Esophagus (tissue), 2 donors: ENCODE data around the gene HIVEP3. TPM values are rescaled to one million over a fixed set of nuclear protein-coding genes. Genes with fewer than 3 reads are reported as not detected.

Experiments used
- H3K27ac ChIP-seq, 2 donors: one replicate each; pipeline ENCODE4 v1.5.1; 2013; ENCODE audit warnings: low read depth in 2 of 2, mild to moderate bottlenecking in 2 of 2, inconsistent platforms in 1 of 2, low read length in 1 of 2, moderate library complexity in 1 of 2
- H3K27me3 ChIP-seq, 2 donors: one replicate each; pipeline ENCODE4 v1.6.1; 2013; ENCODE audit warnings: low read length in 2 of 2, control low read depth in 1 of 2, mild to moderate bottlenecking in 1 of 2; ENCODE audit not compliant: insufficient read depth in 2 of 2, control insufficient read depth in 1 of 2
- H3K36me3 ChIP-seq, 2 donors: one replicate each; pipeline ENCODE4 v1.6.1; 2013; ENCODE audit warnings: low read length in 1 of 2; ENCODE audit not compliant: control insufficient read depth in 2 of 2, insufficient read depth in 2 of 2
- H3K4me1 ChIP-seq, 2 donors: one replicate each; pipeline ENCODE4 v1.6.1; 2013; ENCODE audit warnings: low read length in 1 of 2; ENCODE audit not compliant: control insufficient read depth in 2 of 2, insufficient read depth in 2 of 2
- H3K4me3 ChIP-seq, 2 donors: one replicate each; pipeline ENCODE4 v1.5.1; 2013; ENCODE audit warnings: low read length in 2 of 2, mild to moderate bottlenecking in 2 of 2, low read depth in 1 of 2, moderate library complexity in 1 of 2
- H3K9me3 ChIP-seq, 2 donors: one replicate each; pipeline ENCODE4 v1.6.1; 2013; ENCODE audit warnings: mild to moderate bottlenecking in 2 of 2, low read depth in 1 of 2, low read length in 1 of 2, moderate library complexity in 1 of 2; ENCODE audit not compliant: control insufficient read depth in 2 of 2, insufficient read depth in 1 of 2
- WGBS, 2 donors: extraction: QIAGEN DNeasy Blood & Tissue Kit; methylation state at CpG; one replicate each; pipeline ENCODE4 v1.1.7; 2013; 5-methylcytosine and 5-hydroxymethylcytosine counted together
- polyA plus RNA-seq, 2 donors: library from polyadenylated mRNA; stranded (reverse); fragments of 200-250 nt; gene quantifications; one replicate each; pipeline ENCODE4 v1.2.3, GENCODE V29; 2013
- donor health status: healthy with polysubstance abuse.
- donor health status: Bipolar disorder and iron deficiency.

Gene HIVEP3
- polyA plus RNA-seq, 2 donors: 2.7 to 10.0 TPM

- Histone ChIP-seq H3K9me3 (no peaks in the 10 kb centered on the region), H3K36me3 (peaks cover 0 to 6% of the 10 kb centered on the region in 2 donors), H3K4me1 (no peaks in the 10 kb centered on the region), H3K4me3 (no peak overlapping the region), H3K27me3 (no peaks in the 10 kb centered on the region), H3K27ac (no peak overlapping the region)
- 88 to 90% methylated on average over 9 of the region's 9 CpGs for WGBS, 2 donors
Measured at GRCh38 chr1:41538741-41539417, 379.8 kb downstream of the HIVEP3 start.

DNA sequence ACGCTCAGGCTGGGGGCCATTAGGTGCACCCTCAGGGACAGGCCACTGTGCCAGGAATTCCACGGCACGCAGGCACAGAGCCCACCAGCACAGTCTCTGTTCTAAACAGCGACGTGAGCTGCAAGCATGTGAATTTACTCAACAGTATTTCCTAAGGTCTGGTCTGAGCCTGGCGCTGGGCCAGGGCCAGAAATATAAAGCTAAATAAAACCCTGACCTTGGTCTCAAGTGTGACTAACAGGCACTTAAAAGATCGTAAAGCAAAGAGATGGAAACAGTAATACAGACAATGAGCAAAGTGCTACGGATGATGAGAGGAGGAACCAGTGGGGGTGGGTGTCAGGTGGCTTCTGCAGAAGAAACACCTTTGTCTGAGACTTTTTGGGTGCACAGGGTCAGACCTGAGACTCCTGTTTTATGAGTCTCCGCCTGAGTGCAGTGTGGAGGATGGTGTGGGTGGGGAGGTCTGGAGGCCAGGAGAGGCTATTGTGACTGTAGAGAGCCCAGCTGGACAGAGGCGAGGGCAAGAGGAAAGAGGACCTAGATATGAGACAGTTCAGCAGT lies 380.9 kb downstream of the HIVEP3 start:
- Histone ChIP-seq H3K4me3 (no peak overlapping the region), H3K27me3 (no peaks in the 10 kb centered on the region), H3K4me1 (no peaks in the 10 kb centered on the region), H3K9me3 (no peaks in the 10 kb centered on the region), H3K27ac (no peak overlapping the region), H3K36me3 (peaks cover 0 to 2% of the 10 kb centered on the region in 2 donors)
- 52 to 61% methylated on average over 10 of the region's 10 CpGs for WGBS, 2 donors

GRCh38 chr1:41537251-41537650 lies 381.5 kb downstream of the HIVEP3 start:
- 70 to 74% methylated on average over 6 of the region's 6 CpGs for WGBS, 2 donors
- no peaks in the 10 kb centered on the region for H3K9me3 ChIP-seq
- H3K4me3 ChIP-seq: no peak overlapping the region
- no peaks in the 10 kb centered on the region for H3K27me3 ChIP-seq
- H3K36me3 ChIP-seq: no peaks in the 10 kb centered on the region
- H3K27ac ChIP-seq: no peak overlapping the region
- H3K4me1 ChIP-seq: no peaks in the 10 kb centered on the region

DNA sequence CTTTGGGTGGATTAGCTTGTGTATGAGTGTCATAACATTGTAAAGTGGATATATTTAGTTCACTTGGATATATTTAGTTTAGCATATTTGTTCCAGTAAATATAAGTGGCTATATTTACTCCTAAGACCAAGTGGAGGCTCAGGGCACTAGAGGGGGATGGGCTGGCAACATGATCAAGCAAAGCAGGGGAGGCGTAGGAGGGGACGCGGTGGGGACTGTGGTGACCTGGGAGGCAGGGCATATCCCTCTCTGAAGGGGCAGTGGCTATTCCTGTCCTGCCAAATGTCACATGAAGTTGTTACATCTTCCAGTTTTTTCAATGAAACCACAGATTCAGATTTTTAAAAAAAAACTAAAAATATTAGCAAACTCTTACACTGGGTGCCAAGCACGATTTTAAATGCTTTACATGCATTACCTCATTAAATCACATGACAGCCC lies 382.3 kb downstream of the HIVEP3 start:
- H3K4me3 ChIP-seq: no peak overlapping the region
- no peaks in the 10 kb centered on the region for H3K36me3 ChIP-seq
- WGBS, 2 donors: 66 to 78% methylated on average over 4 of the region's 4 CpGs
- no peaks in the 10 kb centered on the region for H3K27me3 ChIP-seq
- H3K4me1 ChIP-seq: no peaks in the 10 kb centered on the region
- no peaks in the 10 kb centered on the region for H3K9me3 ChIP-seq
- H3K27ac ChIP-seq: no peak overlapping the region

- Histone ChIP-seq H3K27ac (no peak overlapping the region), H3K4me1 (no peaks in the 10 kb centered on the region), H3K4me3 (no peak overlapping the region), H3K36me3 (no peaks in the 10 kb centered on the region), H3K9me3 (no peaks in the 10 kb centered on the region), H3K27me3 (no peaks in the 10 kb centered on the region)
- WGBS, 2 donors: 91 to 97% methylated on average over 5 of the region's 5 CpGs
Measured at GRCh38 chr1:41535716-41536115, 383.0 kb downstream of the HIVEP3 start.

DNA sequence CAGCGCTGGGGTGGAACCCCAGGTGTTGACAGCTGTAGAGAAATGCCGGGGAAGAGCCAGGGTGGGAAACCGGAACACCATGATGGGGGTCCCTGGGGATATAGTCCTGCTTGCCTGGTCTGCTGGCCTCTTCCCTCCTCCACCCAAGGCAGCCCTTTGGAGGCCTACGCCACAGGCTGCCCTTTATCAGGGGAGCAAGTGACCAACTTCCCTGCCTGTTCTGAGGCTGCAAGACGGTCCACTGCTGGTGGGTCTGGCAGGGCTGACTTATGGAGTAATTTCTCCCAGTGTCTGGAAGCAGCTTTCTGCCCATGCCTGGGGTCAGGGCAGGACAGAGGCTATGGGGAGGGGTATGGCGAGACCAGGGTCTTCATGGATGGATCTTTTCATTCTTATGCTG lies 383.4 kb downstream of the HIVEP3 start:
- Histone ChIP-seq H3K9me3 (no peaks in the 10 kb centered on the region), H3K27ac (no peak overlapping the region), H3K4me3 (no peak overlapping the region), H3K4me1 (no peaks in the 10 kb centered on the region), H3K36me3 (no peaks in the 10 kb centered on the region), H3K27me3 (no peaks in the 10 kb centered on the region)
- 91 to 96% methylated on average over 6 of the region's 6 CpGs for WGBS, 2 donors

GRCh38 chr1:41534181-41535076 lies 384.3 kb downstream of the HIVEP3 start:
- H3K36me3 ChIP-seq: no peaks in the 10 kb centered on the region
- no peaks in the 10 kb centered on the region for H3K27me3 ChIP-seq
- H3K4me1 ChIP-seq: no peaks in the 10 kb centered on the region
- no peak overlapping the region for H3K27ac ChIP-seq
- H3K4me3 ChIP-seq: no peak overlapping the region
- no peaks in the 10 kb centered on the region for H3K9me3 ChIP-seq
- 91 to 94% methylated on average over 16 to 17 of the region's 17 CpGs for WGBS, 2 donors

- H3K4me3 ChIP-seq: no peak overlapping the region
- H3K27ac ChIP-seq: no peak overlapping the region
- 86 to 93% methylated on average over 5 of the region's 5 CpGs for WGBS, 2 donors
- no peaks in the 10 kb centered on the region for H3K27me3 ChIP-seq
- no peaks in the 10 kb centered on the region for H3K36me3 ChIP-seq
- no peaks in the 10 kb centered on the region for H3K4me1 ChIP-seq
- H3K9me3 ChIP-seq: no peaks in the 10 kb centered on the region
Measured at GRCh38 chr1:41533731-41534080, 385.0 kb downstream of the HIVEP3 start.

GRCh38 chr1:41533016-41533730 lies 385.5 kb downstream of the HIVEP3 start:
- Histone ChIP-seq H3K27ac (no peak overlapping the region), H3K27me3 (no peaks in the 10 kb centered on the region), H3K36me3 (no peaks in the 10 kb centered on the region), H3K4me1 (no peaks in the 10 kb centered on the region), H3K9me3 (no peaks in the 10 kb centered on the region), H3K4me3 (no peak overlapping the region)
- 91 to 93% methylated on average over 12 of the region's 12 CpGs for WGBS, 2 donors
